IMR-90 (cell line): Measurements from ENCODE around the gene GLCCI1. TPM values are rescaled to one million over a fixed set of nuclear protein-coding genes. Genes with fewer than 3 reads are reported as not detected.

Experiments used
- ATAC-seq: fragments of 200-7000 bp; cut with Tn5 transposase; 2 replicates; pipeline ENCODE4 v1.9.1; 2020; ENCODE audit warnings: low read depth, mild to moderate bottlenecking, moderate library complexity
- BruUV-seq: library from RNA; stranded (reverse); fragments of 400-500 nt; replicated peaks from 2 replicates; lab custom pipeline; 2021; lab: Mats Ljungman, UMichigan
- CTCF ChIA-PET: fragments of 300-600 bp; formaldehyde crosslinking; extraction: SDS; loops from one replicate; lab custom pipeline; 2021; ENCODE audit warnings: antibody characterized with exemption; lab: Yijun Ruan, JAX
- POLR2A ChIA-PET: fragments of 300-600 bp; sonication (Branson Sonifier 250); formaldehyde crosslinking; loops from one replicate; lab custom pipeline; 2022; ENCODE audit warnings: antibody characterized with exemption; ENCODE audit not compliant: unreplicated experiment; lab: Charles Lee
- DNase-seq: peaks from one replicate; pipeline ENCODE4 v3.0.0; 2013
- H2AFZ ChIP-seq: replicated peaks from 2 replicates; pipeline ENCODE3; 2013; ENCODE audit warnings: low read length, mild to moderate bottlenecking; ENCODE audit not compliant: poor library complexity
- H2AK5ac ChIP-seq: 2 replicates; pipeline ENCODE4 v1.6.1; 2013; ENCODE audit warnings: low read depth, low read length, inconsistent platforms
- H2AK9ac ChIP-seq: replicated peaks from 2 replicates; pipeline ENCODE3; 2013; ENCODE audit warnings: mild to moderate bottlenecking, low read depth, low read length, moderate library complexity; ENCODE audit not compliant: poor library complexity
- H2BK120ac ChIP-seq: 2 replicates; pipeline ENCODE4 v1.6.1; 2013; ENCODE audit warnings: low read depth, low read length, inconsistent platforms
- H2BK15ac ChIP-seq: 3 replicates; pipeline ENCODE4 v1.6.1; 2013; ENCODE audit warnings: low read depth, low read length, inconsistent platforms
- H2BK20ac ChIP-seq: 2 replicates; pipeline ENCODE4 v1.6.1; 2013; ENCODE audit warnings: low read depth, mild to moderate bottlenecking, inconsistent platforms, low read length, moderate library complexity
- H2BK5ac ChIP-seq: 2 replicates; pipeline ENCODE4 v1.6.1; 2013; ENCODE audit warnings: mild to moderate bottlenecking, low read depth, low read length, inconsistent platforms; ENCODE audit not compliant: poor library complexity, severe bottlenecking
- H3K14ac ChIP-seq: replicated peaks from 2 replicates; pipeline ENCODE4 v1.6.1; 2013; ENCODE audit warnings: low read depth, low read length, inconsistent platforms
- H3K18ac ChIP-seq: 2 replicates; pipeline ENCODE4 v1.6.1; 2013; ENCODE audit warnings: low read depth, low read length, control low read depth
- H3K23ac ChIP-seq: 2 replicates; pipeline ENCODE4 v1.6.1; 2013; ENCODE audit warnings: low read depth, low read length, inconsistent platforms
- H3K27ac ChIP-seq: 2 replicates; pipeline ENCODE4 v1.5.1; 2013; ENCODE audit warnings: mild to moderate bottlenecking, control low read depth, low read length; ENCODE audit not compliant: insufficient read depth
- H3K27me3 ChIP-seq: 2 replicates; pipeline ENCODE4 v1.6.1; 2013; ENCODE audit warnings: low read length; ENCODE audit not compliant: control insufficient read depth, insufficient read depth
- H3K36me3 ChIP-seq: 2 replicates; pipeline ENCODE4 v1.6.1; 2013; ENCODE audit warnings: low read length, mixed read lengths; ENCODE audit not compliant: control insufficient read depth, insufficient read depth
- H3K4ac ChIP-seq: 2 replicates; pipeline ENCODE4 v1.6.1; 2013; ENCODE audit warnings: low read depth, low read length, inconsistent platforms
- H3K4me1 ChIP-seq: 2 replicates; pipeline ENCODE4 v1.6.1; 2013; ENCODE audit warnings: low read length, mixed read lengths; ENCODE audit not compliant: control insufficient read depth, insufficient read depth
- H3K4me2 ChIP-seq: 2 replicates; pipeline ENCODE4 v1.6.1; 2013; ENCODE audit warnings: low read depth, mild to moderate bottlenecking, control low read depth, low read length, moderate library complexity
- H3K4me3 ChIP-seq: 2 replicates; pipeline ENCODE4 v1.5.1; 2013; ENCODE audit warnings: low read depth, mild to moderate bottlenecking, control low read depth, low read length, moderate library complexity; ENCODE audit not compliant: insufficient read depth
- H3K56ac ChIP-seq: 2 replicates; pipeline ENCODE4 v1.6.1; 2013; ENCODE audit warnings: low read length, inconsistent platforms; ENCODE audit not compliant: insufficient read depth; ENCODE audit errors: extremely low read depth
- H3K79me1 ChIP-seq, 2 experiments: 2 replicates each; pipeline ENCODE4 v1.6.1; 2013; ENCODE audit warnings: low read length in 2 of 2, inconsistent platforms in 1 of 2, low read depth in 1 of 2
- H3K9ac ChIP-seq: 2 replicates; pipeline ENCODE4 v1.6.1; 2013; ENCODE audit warnings: low read depth, low read length, control low read depth
- H3K9me1 ChIP-seq: 2 replicates; pipeline ENCODE4 v1.6.1; 2013; ENCODE audit warnings: low read length, inconsistent platforms; ENCODE audit not compliant: insufficient read depth
- H3K9me3 ChIP-seq: 2 replicates; pipeline ENCODE4 v1.6.1; 2013; ENCODE audit warnings: low read length; ENCODE audit not compliant: control insufficient read depth, insufficient read depth
- H4K20me1 ChIP-seq: 2 replicates; pipeline ENCODE4 v1.6.1; 2013; ENCODE audit warnings: low read length, inconsistent platforms; ENCODE audit not compliant: insufficient read depth
- H4K5ac ChIP-seq: 2 replicates; pipeline ENCODE4 v1.6.1; 2013; ENCODE audit warnings: mild to moderate bottlenecking, low read depth, low read length, control low read depth
- H4K8ac ChIP-seq, 2 experiments: 2 replicates each; pipeline ENCODE4 v1.6.1; 2013; ENCODE audit warnings: low read depth in 2 of 2, low read length in 2 of 2, control low read depth in 1 of 2, inconsistent platforms in 1 of 2
- H4K91ac ChIP-seq: 2 replicates; pipeline ENCODE4 v1.6.1; 2013; ENCODE audit warnings: low read depth, low read length, inconsistent platforms; ENCODE audit not compliant: insufficient read depth
- CEBPB ChIP-seq: IDR thresholded peaks from 2 replicates; pipeline ENCODE4 v1.6.1; 2012; ENCODE audit warnings: low read depth, low read length, improper control_type of control experiment
- MAFK ChIP-seq: IDR thresholded peaks from 2 replicates; pipeline ENCODE4 v1.6.1; 2012; ENCODE audit warnings: low read depth, low read length, improper control_type of control experiment
- MXI1 ChIP-seq: IDR thresholded peaks from 2 replicates; pipeline ENCODE4 v1.6.1; 2012; ENCODE audit warnings: low read depth, mild to moderate bottlenecking, low read length, moderate library complexity, borderline replicate concordance
- POLR2A ChIP-seq: IDR thresholded peaks from 2 replicates; pipeline ENCODE4 v1.6.1; 2012; ENCODE audit warnings: mild to moderate bottlenecking, low read depth, low read length
- RCOR1 ChIP-seq: IDR thresholded peaks from 2 replicates; pipeline ENCODE4 v1.6.1; 2012; ENCODE audit warnings: mild to moderate bottlenecking, low read length, improper control_type of control experiment; ENCODE audit not compliant: insufficient replicate concordance
- SMC3 ChIP-seq: fragments of 150-350 bp; IDR thresholded peaks from 2 replicates; pipeline ENCODE4 v1.6.1; 2016; ENCODE audit warnings: low read depth, mild to moderate bottlenecking, antibody characterized with exemption, low read length, moderate library complexity
- WGBS, 2 experiments: methylation state at CpG; one replicate each; pipeline versions ENCODE4 v1.1.5 to v1.1.7; 2013; ENCODE audit warnings: missing lambda C conversion rate in 2 of 2; ENCODE audit not compliant: insufficient read length in 1 of 2; ENCODE audit errors: extremely low coverage in 2 of 2; 5-methylcytosine and 5-hydroxymethylcytosine counted together
- dilution Hi-C: fragments of 300-500 bp; cut with HindIII; formaldehyde crosslinking; loops from one replicate; pipeline ENCODE4 v1.14.3; 2018; ENCODE audit warnings: low sequenced_read_pairs; ENCODE audit not compliant: unreplicated experiment
- in situ Hi-C: fragments of 300-500 bp; cut with MboI; formaldehyde crosslinking; loops from 3 replicates; pipeline ENCODE4 v1.14.3; 2019; ENCODE audit warnings: low sequenced_read_pairs, inconsistent platforms, mixed read lengths
- intact Hi-C: fragments of 100-400 bp; cut with micrococcal nuclease; formaldehyde crosslinking; loops from 2 replicates; pipeline ENCODE4 v1.10.0; 2022
- polyA plus RNA-seq, 3 experiments: library from polyadenylated mRNA; depleted of rRNA; stranded (reverse); fragments of >200 nt; gene quantifications; 2 replicates each; pipeline ENCODE4 v1.2.3, GENCODE V29; 2012; ENCODE audit warnings: low replicate concordance in 1 of 3
- total RNA-seq: library from RNA; depleted of rRNA; stranded (reverse); fragments of >200 nt; gene quantifications from 2 replicates; pipeline ENCODE4 v1.2.3, GENCODE V29; 2012
- TF ChIP-seq, protein P1 (sequence below): fragments of 150-350 bp; IDR thresholded peaks from 2 replicates; pipeline ENCODE4 v1.6.1; 2017; ENCODE audit warnings: mild to moderate bottlenecking, antibody characterized with exemption, low read length, low read depth

The GLCCI1 gene
- total and polyA plus RNA-seq, 2 of the 4 experiments (the other 2 are of a cell fraction): 4.1 to 6.2 TPM

DNA sequence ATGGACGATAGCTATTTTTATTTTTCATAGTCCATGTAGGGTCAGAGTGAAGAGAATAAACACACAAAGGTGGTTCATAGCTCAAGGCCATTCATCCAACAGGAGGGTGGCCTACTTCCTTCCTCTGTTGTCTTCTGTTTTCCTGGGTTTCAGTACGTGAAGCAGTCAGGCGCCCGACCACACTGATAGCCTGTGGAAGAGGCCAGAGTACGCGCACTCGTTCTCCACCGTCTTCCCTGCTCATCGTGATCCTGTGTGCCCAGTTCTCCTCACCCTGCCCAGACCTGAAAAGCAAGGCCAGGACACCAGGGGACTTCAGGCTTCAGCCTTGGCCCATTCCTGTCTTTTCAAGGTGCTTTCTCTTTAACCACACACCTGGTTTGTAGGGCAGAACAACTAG lies 134.7 kb downstream of the GLCCI1 start:
- Histone ChIP-seq H3K79me1 (no peaks in the 10 kb centered on the region), H3K18ac (no peak overlapping the region), H3K9me3 (no peaks in the 10 kb centered on the region), H3K9ac (no peak overlapping the region), H3K27me3 (no peaks in the 10 kb centered on the region), H3K4ac (no peak overlapping the region), H2BK20ac (no peak overlapping the region), H3K56ac (no peak overlapping the region), H3K4me1 (no peaks in the 10 kb centered on the region), H2AK5ac (no peak overlapping the region), H3K14ac (no peak overlapping the region), H4K5ac (no peak overlapping the region), H3K9me1 (no peaks in the 10 kb centered on the region), H2AFZ (no peak overlapping the region), H4K20me1 (no peaks in the 10 kb centered on the region), H2BK120ac (no peak overlapping the region), H2AK9ac (no peak overlapping the region), H4K8ac (no peak overlapping the region), H4K91ac (no peak overlapping the region), H3K23ac (no peak overlapping the region), H3K36me3 (no peaks in the 10 kb centered on the region), H3K4me2 (no peak overlapping the region), H2BK15ac (no peak overlapping the region), H3K4me3 (no peak overlapping the region), H3K27ac (no peak overlapping the region), H2BK5ac (no peak overlapping the region)
- intact Hi-C loops: no loop called here
- in situ Hi-C loops: no loop called here
- CTCF ChIA-PET: interaction anchor here (0.5 kb wide), 1 partner anchor 93 kb away, joined by 3 read pairs; no protein-coding TSS in a partner anchor
- DNase-seq (no peak), ATAC-seq (no peak)
- no TSS peak for BruUV-seq
- POLR2A ChIA-PET: no interaction called here
- TF ChIP-seq CEBPB (no peak), MXI1 (no peak), MAFK (no peak), SMC3 (no peak), RCOR1 (no peak), POLR2A (no peak)
- TF ChIP-seq, protein P1, sequence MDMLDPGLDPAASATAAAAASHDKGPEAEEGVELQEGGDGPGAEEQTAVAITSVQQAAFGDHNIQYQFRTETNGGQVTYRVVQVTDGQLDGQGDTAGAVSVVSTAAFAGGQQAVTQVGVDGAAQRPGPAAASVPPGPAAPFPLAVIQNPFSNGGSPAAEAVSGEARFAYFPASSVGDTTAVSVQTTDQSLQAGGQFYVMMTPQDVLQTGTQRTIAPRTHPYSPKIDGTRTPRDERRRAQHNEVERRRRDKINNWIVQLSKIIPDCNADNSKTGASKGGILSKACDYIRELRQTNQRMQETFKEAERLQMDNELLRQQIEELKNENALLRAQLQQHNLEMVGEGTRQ: no peak
- 87% methylated on average over 9 of the region's 9 CpGs; no CpG with 5 or more reads in 1 of the 2 experiments for WGBS, 2 experiments
- dilution Hi-C loops: no loop called here
